HepG2 (cell line): ENCODE measurements around the gene USP34.

ENCODE experiments used
- TAF1 ChIP-seq: sonication (generic); formaldehyde crosslinking; IDR thresholded peaks from 2 replicates; pipeline ENCODE4 v1.4.0; 2020; ENCODE audit warnings: missing genetic modification reagents
- XRCC5 ChIP-seq: fragments of 200-400 bp; formaldehyde crosslinking; optimal IDR thresholded peaks from 2 replicates; pipeline ENCODE3; 2017; ENCODE audit warnings: mild to moderate bottlenecking, low read length
- ZNF138 ChIP-seq: sonication (generic); formaldehyde crosslinking; IDR thresholded peaks from 2 replicates; pipeline ENCODE4 v1.5.0; 2020; ENCODE audit warnings: mild to moderate bottlenecking, low read depth, missing genetic modification reagents
- ZNF3 ChIP-seq: IDR thresholded peaks from 2 replicates; pipeline ENCODE4 v1.7.0; 2017; ENCODE audit warnings: inconsistent platforms
- ZNF557 ChIP-seq: sonication (generic); formaldehyde crosslinking; IDR thresholded peaks from 2 replicates; pipeline ENCODE4 v1.4.0; 2020; ENCODE audit warnings: missing genetic modification reagents
- TF ChIP-seq, protein P1 (sequence below): sonication (generic); formaldehyde crosslinking; IDR thresholded peaks from 2 replicates; pipeline ENCODE4 v1.4.0; 2020; ENCODE audit warnings: missing genetic modification reagents

DNA sequence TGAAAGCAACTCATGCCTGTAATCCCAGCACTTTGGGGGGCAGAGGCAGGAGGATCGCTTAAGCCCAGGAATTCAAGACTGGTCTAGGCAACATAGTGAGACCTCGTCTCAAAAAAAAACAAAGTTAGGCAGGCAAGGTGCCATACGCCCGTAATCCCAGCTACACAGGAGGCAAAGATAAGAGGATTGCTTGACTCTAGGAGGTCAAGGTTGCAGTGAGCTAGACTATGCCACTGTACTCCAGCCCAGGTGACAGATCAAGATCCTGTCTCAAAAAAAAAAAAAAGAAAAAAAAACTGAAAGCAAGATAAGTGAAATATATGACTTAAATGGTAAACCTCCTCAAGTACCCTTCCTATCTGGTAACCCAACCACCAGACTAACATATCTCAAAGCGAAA, 59.8 kb downstream of the USP34 start:
- no peak for TF ChIP-seq ZNF557 (CRISPR knock-in tag)
- TF ChIP-seq, protein P1, sequence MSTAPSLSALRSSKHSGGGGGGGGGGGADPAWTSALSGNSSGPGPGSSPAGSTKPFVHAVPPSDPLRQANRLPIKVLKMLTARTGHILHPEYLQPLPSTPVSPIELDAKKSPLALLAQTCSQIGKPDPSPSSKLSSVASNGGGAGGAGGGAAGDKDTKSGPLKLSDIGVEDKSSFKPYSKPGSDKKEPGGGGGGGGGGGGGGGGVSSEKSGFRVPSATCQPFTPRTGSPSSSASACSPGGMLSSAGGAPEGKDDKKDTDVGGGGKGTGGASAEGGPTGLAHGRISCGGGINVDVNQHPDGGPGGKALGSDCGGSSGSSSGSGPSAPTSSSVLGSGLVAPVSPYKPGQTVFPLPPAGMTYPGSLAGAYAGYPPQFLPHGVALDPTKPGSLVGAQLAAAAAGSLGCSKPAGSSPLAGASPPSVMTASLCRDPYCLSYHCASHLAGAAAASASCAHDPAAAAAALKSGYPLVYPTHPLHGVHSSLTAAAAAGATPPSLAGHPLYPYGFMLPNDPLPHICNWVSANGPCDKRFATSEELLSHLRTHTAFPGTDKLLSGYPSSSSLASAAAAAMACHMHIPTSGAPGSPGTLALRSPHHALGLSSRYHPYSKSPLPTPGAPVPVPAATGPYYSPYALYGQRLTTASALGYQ (CRISPR knock-in tag) = no peak
- no peak for TF ChIP-seq XRCC5
- TF ChIP-seq ZNF138 (CRISPR knock-in tag) = no peak
- TF ChIP-seq ZNF3 (CRISPR knock-in tag) = no peak
- TF ChIP-seq TAF1 (CRISPR knock-in tag) = no peak
